ENCODE measurements around the gene LARGE1.

The LARGE1 gene

GRCh38 chr22:33821290-33821689 is 99.0 kb downstream of the LARGE1 start:
- DNase-seq (ENCODE audit: low read depth in 2 of 2), result no peak

GRCh38 chr22:33819743-33820142 is 100.5 kb downstream of the LARGE1 start:
- no peak for DNase-seq (ENCODE audit: low read depth in 2 of 2)

- no peak for DNase-seq (ENCODE audit: low read depth in 2 of 2)
Measured at GRCh38 chr22:33817512-33818127, 102.7 kb downstream of the LARGE1 start.

GRCh38 chr22:33812360-33812977 is 107.8 kb downstream of the LARGE1 start:
- DNase-seq (ENCODE audit: low read depth in 2 of 2), result no peak

GRCh38 chr22:33811686-33812085 is 108.6 kb downstream of the LARGE1 start:
- no peak for DNase-seq (ENCODE audit: low read depth in 2 of 2)

- DNase-seq (ENCODE audit: low read depth in 2 of 2), result no peak
Measured at GRCh38 chr22:33811208-33811607, 109.1 kb downstream of the LARGE1 start.

GRCh38 chr22:33807470-33807869 is 112.8 kb downstream of the LARGE1 start:
- no peak for DNase-seq (ENCODE audit: low read depth in 2 of 2)

- no peak for DNase-seq (ENCODE audit: low read depth in 2 of 2)
Measured at GRCh38 chr22:33806191-33806590, 114.1 kb downstream of the LARGE1 start.

- DNase-seq (ENCODE audit: low read depth in 2 of 2), result no peak
Measured at GRCh38 chr22:33803371-33804282, 116.6 kb downstream of the LARGE1 start.

- DNase-seq (ENCODE audit: low read depth in 2 of 2), result no peak
Measured at GRCh38 chr22:33798401-33798800, 121.9 kb downstream of the LARGE1 start.

- DNase-seq (ENCODE audit: low read depth in 2 of 2), result no peak
Measured at GRCh38 chr22:33796494-33796893, 123.8 kb downstream of the LARGE1 start.

GRCh38 chr22:33793475-33793874 is 126.8 kb downstream of the LARGE1 start:
- no peak for DNase-seq (ENCODE audit: low read depth in 2 of 2)

GRCh38 chr22:33792832-33793231 is 127.4 kb downstream of the LARGE1 start:
- DNase-seq (ENCODE audit: low read depth in 2 of 2), result no peak

GRCh38 chr22:33789690-33790253 is 130.5 kb downstream of the LARGE1 start:
- no peak for DNase-seq (ENCODE audit: low read depth in 2 of 2)

- no peak for DNase-seq (ENCODE audit: low read depth in 2 of 2)
Measured at GRCh38 chr22:33788927-33789326, 131.3 kb downstream of the LARGE1 start.

GRCh38 chr22:33787645-33788456 is 132.4 kb downstream of the LARGE1 start:
- no peak for DNase-seq (ENCODE audit: low read depth in 2 of 2)

GRCh38 chr22:33786149-33786548 is 134.1 kb downstream of the LARGE1 start:
- DNase-seq (ENCODE audit: low read depth in 2 of 2), result no peak

GRCh38 chr22:33785283-33785968 is 134.8 kb downstream of the LARGE1 start:
- DNase-seq (ENCODE audit: low read depth in 2 of 2), result no peak

- no peak for DNase-seq (ENCODE audit: low read depth in 2 of 2)
Measured at GRCh38 chr22:33781411-33781810, 138.9 kb downstream of the LARGE1 start.

- DNase-seq (ENCODE audit: low read depth in 2 of 2), result no peak
Measured at GRCh38 chr22:33780531-33781136, 139.6 kb downstream of the LARGE1 start.

- DNase-seq (ENCODE audit: low read depth in 2 of 2), result no peak
Measured at GRCh38 chr22:33779243-33779642, 141.0 kb downstream of the LARGE1 start.
